DMS79 treated with DMSO at 0.1 percent for 48 hours (cell line): Measurements from ENCODE around the gene PDE6B.
"Not testable (repeated sequence)": the region's sequence is repeated elsewhere in the genome, so short reads cannot be mapped to it uniquely, and the experiment has no call there.

ENCODE experiments used
- DNase-seq: peaks from one replicate; lab custom pipeline; 2025; lab: John Stamatoyannopoulos, UW

Gene PDE6B

DNA sequence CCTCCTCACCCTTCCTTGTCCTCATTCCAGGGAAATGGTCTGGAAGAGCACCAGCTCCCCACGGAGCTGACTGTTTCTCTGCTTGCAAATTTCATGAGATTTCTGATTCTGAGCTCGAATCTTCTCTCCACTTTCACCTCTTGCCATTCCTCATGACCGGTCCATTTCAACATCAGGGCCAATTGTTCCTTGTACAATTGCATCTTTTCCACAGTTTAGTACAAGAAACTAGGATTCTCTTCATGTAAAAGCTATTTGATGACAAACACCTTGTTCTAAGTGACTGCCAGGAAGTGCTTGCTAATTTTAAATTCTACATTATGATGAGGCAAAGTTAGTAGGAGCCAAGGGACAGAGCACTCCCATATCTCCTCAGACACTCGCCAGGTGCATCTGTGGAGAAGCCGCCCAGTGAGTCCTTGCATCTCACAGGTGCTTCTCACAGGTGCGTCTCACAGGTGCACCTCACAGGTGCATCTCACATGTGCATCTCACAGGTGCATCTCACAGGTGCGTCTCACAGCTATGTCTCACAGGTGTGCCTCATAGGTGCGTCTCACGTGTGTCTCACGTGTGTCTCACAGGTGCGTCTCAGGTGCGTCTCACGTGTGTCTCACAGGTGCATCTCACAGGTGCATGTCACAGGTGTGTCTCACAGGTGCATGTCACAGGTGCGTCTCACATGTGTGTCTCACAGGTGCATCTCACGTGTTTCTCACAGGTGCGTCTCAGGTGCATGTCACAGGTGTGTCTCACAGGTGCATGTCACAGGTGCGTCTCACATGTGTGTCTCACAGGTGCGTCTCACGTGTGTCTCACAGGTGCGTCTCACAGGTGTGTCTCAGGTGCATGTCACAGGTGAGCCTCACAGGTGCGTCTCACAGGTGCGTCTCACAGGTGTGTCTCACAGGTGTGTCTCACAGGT, 3.0 kb upstream of the PDE6B start:
- DNase-seq: no peak

DNA sequence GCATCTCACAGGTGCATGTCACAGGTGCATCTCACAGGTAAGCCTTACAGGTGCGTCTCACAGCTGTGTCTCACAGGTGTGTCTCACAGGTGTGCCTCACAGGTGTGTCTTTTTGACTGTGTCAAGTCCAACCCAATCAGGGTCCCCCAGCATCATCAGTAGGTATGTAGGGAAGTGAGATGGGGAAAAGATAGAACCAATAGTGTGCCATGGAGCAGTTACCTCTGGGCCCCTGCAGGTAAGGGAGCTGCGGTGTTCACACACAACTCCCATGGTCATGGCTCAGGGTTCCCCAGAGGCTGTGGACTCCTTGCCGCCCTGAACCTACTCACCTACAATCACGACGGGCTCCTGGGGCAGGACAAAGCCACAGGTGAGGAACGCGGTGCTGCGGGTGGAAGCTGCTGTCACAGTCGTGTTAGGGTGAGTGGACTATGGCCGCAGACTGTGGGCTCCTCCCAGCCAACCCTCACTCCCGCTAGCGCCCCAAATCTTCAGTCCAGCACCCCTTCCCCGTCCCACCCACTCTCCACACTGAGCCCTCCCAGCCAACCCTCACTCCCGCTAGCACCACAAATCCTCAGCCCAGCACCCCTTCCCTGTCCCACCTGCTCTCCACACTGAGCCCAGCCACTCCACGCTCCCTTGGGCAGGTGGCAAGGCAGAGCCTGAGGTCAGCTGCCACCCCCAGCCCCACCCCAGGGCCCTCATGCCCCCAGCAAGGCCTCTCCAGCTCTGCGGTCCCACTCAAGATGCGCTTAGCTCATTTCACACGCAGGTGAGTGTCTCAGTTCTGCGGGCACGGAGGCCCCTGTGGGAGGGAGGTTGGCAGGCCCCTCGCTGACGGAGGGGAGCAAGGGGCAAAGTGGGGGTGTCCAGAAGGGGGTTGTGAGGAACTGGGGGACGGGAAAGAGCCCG, 2.1 kb upstream of the PDE6B start:
- no peak for DNase-seq

- DNase-seq: no peak
Measured at GRCh38 chr4:623914-624566, 1.3 kb upstream of the PDE6B start.

GRCh38 chr4:625631-626161, 323 bp downstream of the PDE6B start:
- no peak for DNase-seq

DNA sequence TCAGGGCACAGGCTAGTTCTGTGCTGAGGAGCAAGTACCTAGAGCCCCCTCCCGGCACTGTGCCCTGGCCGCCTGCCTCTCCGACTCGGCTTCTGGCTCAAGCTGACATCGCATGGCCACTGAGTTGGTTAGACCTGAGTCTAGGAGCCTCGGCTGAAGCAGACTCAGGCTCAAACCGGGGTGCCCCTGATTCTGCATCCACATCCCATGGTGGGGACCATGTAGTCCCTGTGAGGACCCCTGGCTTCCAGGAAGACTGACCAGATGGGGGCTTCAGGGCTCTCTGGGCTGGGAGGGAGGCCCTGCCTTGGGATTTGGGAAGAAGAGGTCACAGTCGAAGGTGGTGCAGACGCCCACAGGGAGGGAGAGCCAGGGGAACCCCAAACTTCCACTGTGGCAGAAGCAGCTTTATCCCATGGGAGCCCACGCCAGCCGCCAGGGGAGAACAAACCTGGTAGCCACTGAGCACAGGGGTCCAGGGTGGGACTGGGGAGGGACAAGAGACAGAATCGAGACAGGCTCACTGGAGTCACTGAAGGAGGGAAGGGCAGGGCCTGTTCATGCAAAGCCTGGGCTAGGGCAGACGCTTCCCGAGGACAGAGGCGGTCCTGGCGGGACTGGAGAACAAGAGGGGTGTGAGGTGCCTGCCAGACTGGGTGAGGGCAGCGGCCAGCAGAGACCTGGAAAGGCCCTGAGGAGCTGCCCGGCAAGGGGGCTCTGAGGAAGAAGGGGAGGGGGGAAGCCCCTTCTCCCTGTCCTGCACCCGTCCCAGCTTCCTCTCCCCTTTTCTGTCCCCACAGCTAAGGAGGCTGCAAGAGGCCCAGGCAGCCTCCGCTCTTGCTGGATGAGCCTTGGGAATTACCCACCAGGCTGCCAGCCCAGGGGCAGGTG, 1.1 kb downstream of the PDE6B start:
- DNase-seq: no peak

DNA sequence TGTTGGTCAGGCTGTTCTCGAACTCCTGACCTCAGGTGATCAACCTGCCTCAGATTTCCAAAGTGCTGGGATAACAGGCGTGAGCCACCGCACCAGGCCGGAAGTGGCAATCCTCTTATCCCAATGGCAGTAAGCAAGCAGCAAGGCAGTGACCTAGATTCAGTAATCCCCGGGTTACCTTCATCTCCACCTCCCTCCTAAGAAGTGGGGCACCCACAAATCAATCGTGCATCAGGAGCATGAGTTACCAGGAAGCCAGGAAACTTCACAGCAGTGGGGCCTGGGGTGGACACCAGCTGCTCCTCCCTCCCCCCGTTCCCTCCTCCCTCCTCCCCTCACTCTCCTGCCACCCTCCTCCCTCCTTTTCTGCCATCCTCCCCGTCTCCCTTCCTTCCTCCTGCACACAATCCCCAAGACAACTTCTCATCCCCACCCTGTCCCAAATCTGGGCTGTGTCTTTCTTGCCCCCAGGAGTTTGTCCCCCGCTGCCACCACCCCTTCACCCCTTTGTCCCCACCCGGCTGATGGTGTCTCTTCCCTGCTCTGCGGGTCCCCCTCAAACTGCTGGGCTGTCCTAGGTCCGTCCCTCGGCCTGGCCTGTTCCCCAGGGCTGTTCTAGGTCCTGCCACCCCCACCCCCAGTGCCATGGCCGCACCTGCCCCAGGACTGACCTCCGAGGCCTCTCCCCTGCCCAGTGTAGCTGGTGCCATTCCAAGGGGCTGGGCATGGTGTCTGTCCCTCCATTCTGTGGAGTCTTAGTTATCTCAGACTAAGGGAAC, 2.2 kb downstream of the PDE6B start:
- no peak for DNase-seq

DNA sequence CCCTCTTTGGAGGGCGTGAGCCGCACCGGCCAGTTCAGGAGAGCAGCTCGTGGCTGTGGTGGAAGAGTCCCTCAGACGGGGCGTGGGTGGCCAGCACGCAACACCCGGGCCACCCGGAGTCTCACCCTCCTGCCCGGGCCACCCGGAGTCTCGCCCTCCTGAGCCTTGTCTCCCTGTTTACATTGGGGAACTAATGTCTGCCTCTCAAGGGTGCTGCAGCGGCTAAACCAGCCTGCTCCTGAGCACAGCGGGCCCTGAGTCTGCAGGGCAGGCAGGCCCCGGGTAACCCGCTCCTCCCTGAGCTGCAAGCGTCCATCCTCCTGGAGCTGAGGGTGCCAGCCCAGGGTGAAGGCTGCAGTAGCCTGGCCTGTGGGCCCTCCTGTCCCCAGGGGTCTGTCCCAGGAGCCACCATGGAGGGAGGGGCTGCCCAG, 3.0 kb downstream of the PDE6B start:
- DNase-seq: no peak

GRCh38 chr4:628821-629635, 3.7 kb downstream of the PDE6B start:
- DNase-seq: no peak

- DNase-seq: no peak
Measured at GRCh38 chr4:629636-629914, 4.2 kb downstream of the PDE6B start.

- no peak for DNase-seq
Measured at GRCh38 chr4:629915-630641, 4.7 kb downstream of the PDE6B start.

DNA sequence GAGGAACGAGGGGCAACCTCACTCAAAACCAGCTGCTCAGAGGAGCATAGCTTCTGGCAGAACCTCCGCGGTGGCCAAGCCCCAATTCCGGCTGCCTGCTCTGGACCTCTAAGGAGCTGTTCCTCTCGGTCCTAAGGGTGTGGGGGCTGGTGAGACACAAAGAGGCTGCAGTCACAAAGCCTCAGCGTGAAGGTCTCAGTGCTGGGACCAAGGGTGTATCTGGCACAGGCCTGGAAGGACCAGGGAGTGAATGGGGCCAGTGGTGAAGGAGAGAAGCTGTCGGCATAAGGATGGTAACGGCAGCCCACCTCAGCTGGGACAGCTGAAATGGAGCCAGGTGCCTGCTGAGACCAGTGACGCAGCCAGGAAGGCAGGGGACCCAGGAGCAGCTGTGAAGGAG, 5.3 kb downstream of the PDE6B start:
- DNase-seq: no peak

GRCh38 chr4:632196-632790, 6.9 kb downstream of the PDE6B start:
- no peak for DNase-seq

DNA sequence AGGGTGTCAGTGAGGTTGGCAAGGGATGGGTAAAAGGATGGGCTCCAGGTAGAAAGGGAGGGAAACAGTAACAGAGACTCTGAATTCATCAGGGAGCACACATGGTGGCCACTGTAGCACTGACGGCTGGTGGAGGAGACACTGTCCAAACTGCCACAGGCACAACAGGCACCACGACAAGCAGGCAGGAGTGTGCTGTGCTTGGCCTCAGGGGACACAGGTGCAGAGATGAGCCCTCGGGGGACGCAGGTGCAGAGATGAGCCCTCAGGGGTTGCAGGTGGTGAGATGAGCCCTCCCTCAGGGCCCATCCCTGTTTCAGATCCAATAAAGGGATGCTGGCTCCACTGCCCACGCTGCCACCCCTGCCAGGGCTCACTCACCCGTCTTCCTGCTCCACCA, 7.6 kb downstream of the PDE6B start:
- no peak for DNase-seq

DNA sequence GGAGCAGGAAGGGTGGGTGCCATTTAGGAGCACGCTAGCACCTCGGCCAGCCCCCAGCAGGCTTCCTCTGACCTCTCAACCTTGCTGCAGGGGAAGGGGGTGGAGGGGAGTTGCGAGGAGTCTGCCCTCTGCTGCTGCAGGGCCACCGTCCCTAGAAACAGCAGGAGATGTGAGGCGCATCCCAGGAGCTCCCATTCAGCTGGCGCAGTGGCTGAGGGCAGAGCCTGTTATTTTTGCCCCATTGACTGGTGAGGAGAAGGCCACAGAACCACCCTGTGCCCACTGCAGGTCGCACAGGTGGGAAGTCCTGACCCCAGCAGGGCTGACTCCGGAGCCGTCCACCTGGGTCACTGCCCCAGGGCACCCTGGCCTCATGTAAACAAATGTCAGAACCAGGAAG, 8.0 kb downstream of the PDE6B start:
- no peak for DNase-seq

DNA sequence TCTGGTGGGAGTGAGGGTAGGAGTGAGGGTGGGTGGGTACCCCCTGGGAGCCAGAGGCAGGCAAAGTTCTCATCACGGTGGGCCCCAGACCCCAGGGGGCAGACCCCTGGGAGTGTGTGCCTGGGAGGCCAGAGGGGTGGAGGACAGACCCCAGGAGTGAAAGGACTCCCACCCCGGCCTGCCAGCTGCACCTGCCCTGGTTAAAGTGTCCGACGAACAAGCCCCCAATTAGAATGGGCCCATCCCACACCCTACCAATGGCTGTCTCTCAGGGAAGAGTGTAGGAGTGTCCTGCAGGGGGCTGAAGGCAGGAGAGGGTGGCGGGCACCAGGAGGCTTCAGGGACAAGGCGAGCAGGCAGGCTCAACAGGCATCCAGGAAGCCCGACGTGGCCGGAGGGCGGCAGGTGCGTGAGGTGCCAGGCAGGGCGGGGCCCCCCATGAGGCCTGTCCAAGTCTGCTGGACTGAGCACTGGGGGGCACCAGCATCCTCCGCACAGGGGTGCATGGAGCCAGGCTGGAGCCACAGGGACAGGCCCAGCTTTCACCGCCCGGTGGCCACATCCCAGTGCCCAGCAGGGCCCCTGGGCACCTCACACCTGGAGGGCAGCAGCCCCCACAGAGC, 8.7 kb downstream of the PDE6B start:
- DNase-seq: no peak

- DNase-seq: no peak
Measured at GRCh38 chr4:634599-634985, 9.2 kb downstream of the PDE6B start.

DNA sequence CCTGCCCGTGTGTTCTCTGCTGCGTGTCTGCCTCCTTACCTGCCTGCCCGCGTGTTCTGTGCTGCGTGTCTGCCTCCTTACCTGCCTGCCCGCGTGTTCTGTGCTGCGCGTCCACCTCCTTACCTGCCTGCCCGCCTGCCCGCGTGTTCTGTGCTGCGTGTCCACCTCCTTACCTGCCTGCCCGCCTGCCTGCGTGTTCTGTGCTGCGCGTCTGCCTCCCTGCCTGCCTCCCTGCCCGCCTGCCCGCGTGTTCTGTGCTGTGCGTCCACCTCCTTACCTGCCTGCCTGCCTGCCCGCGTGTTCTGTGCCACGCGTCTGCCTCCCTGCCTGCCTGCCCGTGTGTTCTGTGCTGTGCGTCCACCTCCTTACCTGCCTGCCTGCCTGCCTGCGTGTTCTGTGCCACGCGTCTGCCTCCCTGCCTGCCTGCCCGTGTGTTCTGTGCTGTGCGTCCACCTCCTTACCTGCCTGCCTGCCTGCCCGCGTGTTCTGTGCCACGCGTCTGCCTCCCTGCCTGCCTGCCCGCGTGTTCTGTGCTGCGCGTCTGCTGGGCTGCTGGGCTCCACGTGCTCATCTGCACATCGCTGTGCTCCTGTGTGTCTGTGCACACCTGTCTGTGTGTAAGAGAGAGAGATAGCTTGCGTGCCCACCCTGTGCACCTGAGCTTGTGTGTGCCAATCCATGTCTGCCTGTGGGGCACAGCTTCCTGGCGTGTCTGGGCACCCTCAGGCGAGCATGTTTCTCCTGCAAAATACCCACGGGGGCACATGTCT, 9.9 kb downstream of the PDE6B start:
- DNase-seq: not testable (repeated sequence)
